EL (cell line): ENCODE results near the gene SLMAP.
A peak's percentile ranks its signal among the peaks of the same experiment; 100 is the strongest.

Experiments used
- DNase-seq: peaks from one replicate; pipeline ENCODE4 v3.0.0-alpha.2; 2016

SLMAP gene

GRCh38 chr3:57967590-57967989 lies 211.5 kb downstream of the SLMAP start:
- DNase-seq: no peak

GRCh38 chr3:57968501-57968900 lies 212.4 kb downstream of the SLMAP start:
- no peak for DNase-seq

DNA sequence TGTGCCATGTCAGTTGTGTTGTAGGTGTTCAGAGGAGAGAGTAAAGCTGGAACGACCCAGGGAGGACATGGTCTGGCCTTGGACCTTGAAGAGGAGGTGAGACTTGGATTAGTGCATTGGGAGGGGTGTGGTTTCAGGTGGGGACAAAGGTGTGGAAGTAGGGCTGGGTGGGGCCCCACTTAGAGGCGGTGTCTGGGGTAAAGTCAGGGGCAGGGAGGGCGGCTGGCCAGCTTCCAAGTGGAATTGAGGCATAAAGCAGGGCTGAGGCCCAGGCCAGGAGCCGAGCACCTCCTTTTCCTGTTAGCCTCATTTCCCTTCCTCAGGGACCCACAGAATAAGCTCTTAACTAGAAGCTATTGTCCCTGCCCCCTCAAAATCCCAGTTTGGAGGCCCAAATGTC lies 215.9 kb downstream of the SLMAP start:
- no peak for DNase-seq

DNA sequence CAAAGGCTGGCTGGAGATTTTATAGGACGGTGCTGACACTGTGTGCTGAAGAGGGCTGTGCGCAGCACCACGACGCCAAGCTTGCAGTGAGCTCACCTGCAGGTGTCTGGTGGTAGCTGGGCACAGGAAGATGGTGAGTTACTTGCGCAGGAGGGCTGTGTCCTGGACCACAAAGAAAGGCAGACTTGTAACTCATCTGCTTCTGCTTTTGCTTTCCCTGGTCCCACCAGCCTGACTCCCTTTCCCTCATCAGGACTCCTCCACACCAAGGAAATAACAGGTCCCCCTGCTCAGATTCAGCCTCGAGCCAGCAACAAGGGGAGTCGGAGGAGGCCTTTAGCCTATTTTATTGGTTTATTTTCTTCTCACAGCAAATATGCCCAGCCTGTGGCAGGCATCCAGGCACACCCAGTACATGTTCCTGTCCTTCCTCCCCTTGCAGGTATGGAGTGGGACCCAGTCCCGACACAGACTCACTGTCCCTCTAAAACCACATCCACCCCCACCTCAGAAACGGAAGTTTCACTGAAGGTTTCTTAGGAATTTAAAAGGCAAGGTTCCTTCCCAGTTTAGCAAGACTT lies 216.5 kb downstream of the SLMAP start:
- no peak for DNase-seq

GRCh38 chr3:57973715-57974477 lies 217.8 kb downstream of the SLMAP start:
- no peak for DNase-seq

- DNase-seq: peak; percentile 99
Observed at GRCh38 chr3:57974796-57975388, 218.8 kb downstream of the SLMAP start.

- peak; percentile 20 for DNase-seq
Observed at GRCh38 chr3:57977818-57978235, 221.7 kb downstream of the SLMAP start.

DNA sequence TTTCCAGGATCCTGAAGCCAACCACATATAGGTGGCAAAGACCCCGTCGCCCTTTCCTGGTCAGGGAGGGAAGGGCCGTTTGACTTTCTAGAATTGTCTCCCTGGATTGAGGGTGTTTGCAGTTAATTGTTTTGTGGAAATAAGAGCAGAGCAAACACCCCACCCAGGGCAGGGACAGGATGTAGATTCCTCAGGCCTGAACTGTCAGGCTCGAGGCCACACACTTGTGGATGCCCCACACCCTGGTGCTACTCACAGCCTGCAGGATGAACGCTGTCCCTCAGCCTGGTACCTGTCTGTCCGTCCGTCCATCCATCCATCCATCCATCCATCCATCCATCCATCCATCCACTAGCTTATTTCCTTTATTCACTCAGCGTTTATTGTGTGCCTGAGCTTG lies 222.2 kb downstream of the SLMAP start:
- peak; percentile 50 for DNase-seq
